ENCODE results near the gene PCBP3. TPM values are rescaled to one million over a fixed set of nuclear protein-coding genes. Genes with fewer than 3 reads are reported as not detected.

The PCBP3 gene
- total RNA-seq, 2 donors from 2014 or later, result 2.1 to 5.3 TPM

GRCh38 chr21:45740491-45741357 is 97.2 kb downstream of the PCBP3 start:
- no peak for DNase-seq
- Histone ChIP-seq H3K36me3 (no peaks in the 10 kb centered on the region), H3K27ac (no peak overlapping the region), H3K9ac (ENCODE audit: low read depth in 2 of 2, low read length in 2 of 2) (no peak overlapping the region), H3K4me3 (no peak overlapping the region), H3K4me1 (no peaks in the 10 kb centered on the region), H3K9me3 (no peaks in the 10 kb centered on the region), H3K27me3 (no peaks in the 10 kb centered on the region)
- intact Hi-C loops (cut with DNase I), result no loop called here
- TF ChIP-seq CTCF (IDR thresholded peaks at IDR 0.05), result no peak

GRCh38 chr21:45741691-45742090 is 98.2 kb downstream of the PCBP3 start:
- H3K4me3 ChIP-seq, result no peak overlapping the region
- DNase-seq, result no peak
- H3K36me3 ChIP-seq, result no peaks in the 10 kb centered on the region
- no peak for TF ChIP-seq CTCF (IDR thresholded peaks at IDR 0.05)
- no peaks in the 10 kb centered on the region for H3K27me3 ChIP-seq
- H3K9me3 ChIP-seq, result no peaks in the 10 kb centered on the region
- intact Hi-C loops (cut with DNase I), result no loop called here
- H3K9ac ChIP-seq (ENCODE audit: low read depth in 2 of 2, low read length in 2 of 2), result no peak overlapping the region
- H3K4me1 ChIP-seq, result no peaks in the 10 kb centered on the region
- no peak overlapping the region for H3K27ac ChIP-seq

GRCh38 chr21:45742247-45742646 is 98.7 kb downstream of the PCBP3 start:
- intact Hi-C loops (cut with DNase I), result no loop called here
- Histone ChIP-seq H3K4me1 (no peaks in the 10 kb centered on the region), H3K9me3 (no peaks in the 10 kb centered on the region), H3K36me3 (no peaks in the 10 kb centered on the region), H3K27me3 (no peaks in the 10 kb centered on the region), H3K4me3 (no peak overlapping the region), H3K27ac (no peak overlapping the region), H3K9ac (ENCODE audit: low read depth in 2 of 2, low read length in 2 of 2) (no peak overlapping the region)
- no peak for TF ChIP-seq CTCF (IDR thresholded peaks at IDR 0.05)
- no peak for DNase-seq

GRCh38 chr21:45745256-45745655 is 101.7 kb downstream of the PCBP3 start:
- Histone ChIP-seq H3K9ac (ENCODE audit: low read depth in 2 of 2, low read length in 2 of 2) (no peak overlapping the region), H3K9me3 (no peaks in the 10 kb centered on the region), H3K4me1 (no peaks in the 10 kb centered on the region), H3K27ac (no peak overlapping the region), H3K4me3 (no peak overlapping the region), H3K36me3 (no peaks in the 10 kb centered on the region), H3K27me3 (no peaks in the 10 kb centered on the region)
- DNase-seq, result no peak
- no peak for TF ChIP-seq CTCF (IDR thresholded peaks at IDR 0.05)
- intact Hi-C loops (cut with DNase I), result no loop called here

- Histone ChIP-seq H3K27ac (no peak overlapping the region), H3K9ac (ENCODE audit: low read depth in 2 of 2, low read length in 2 of 2) (no peak overlapping the region), H3K36me3 (no peaks in the 10 kb centered on the region), H3K4me3 (no peak overlapping the region), H3K9me3 (no peaks in the 10 kb centered on the region), H3K27me3 (no peaks in the 10 kb centered on the region), H3K4me1 (no peaks in the 10 kb centered on the region)
- no peak for TF ChIP-seq CTCF (IDR thresholded peaks at IDR 0.05)
- DNase-seq, result no peak
- intact Hi-C loops (cut with DNase I), result no loop called here
Observed at GRCh38 chr21:45747233-45747766, 103.8 kb downstream of the PCBP3 start.
